MG63 (cell line): Measurements from ENCODE around the gene ETS2. TPM values are rescaled to one million over a fixed set of nuclear protein-coding genes. Genes with fewer than 3 reads are reported as not detected.

Experiments
- DNase-seq: peaks from one replicate; pipeline ENCODE4 v3.0.0-alpha.2; 2020
- H3K27me3 ChIP-seq: fragments of 250-450 bp; sonication (Bioruptor Pico); 2 replicates; pipeline ENCODE4 v1.5.1; 2020; ENCODE audit warnings: mild to moderate bottlenecking, moderate library complexity
- H3K36me3 ChIP-seq: fragments of 250-450 bp; sonication (Bioruptor Pico); 2 replicates; pipeline ENCODE4 v1.5.1; 2020; ENCODE audit warnings: mild to moderate bottlenecking, moderate library complexity
- H3K4me3 ChIP-seq: fragments of 250-450 bp; sonication (Bioruptor Pico); 2 replicates; pipeline ENCODE4 v1.5.1; 2020; ENCODE audit warnings: mild to moderate bottlenecking, moderate library complexity
- H3K9me3 ChIP-seq: fragments of 250-450 bp; sonication (Bioruptor Pico); 2 replicates; pipeline ENCODE4 v1.5.1; 2020; ENCODE audit warnings: mild to moderate bottlenecking, moderate library complexity
- total RNA-seq: library from RNA; depleted of rRNA; stranded (reverse); fragments of >200 nt; shearing (Covaris generic); gene quantifications from 2 replicates; pipeline ENCODE4 v1.2.3, GENCODE V29; 2014; ENCODE audit warnings: low replicate concordance; rRNA removed

The ETS2 gene
- 12.6 and 12.7 TPM in 2 replicates for total RNA-seq

- no peaks in the 10 kb centered on the region for H3K27me3 ChIP-seq
- DNase-seq: peak; percentile 94
- peaks cover 31% of the 10 kb centered on the region for H3K36me3 ChIP-seq
These were observed at the start of gene ETS2 for GRCh38 chr21:38805328-38806152. ETS2 (plus strand) TSS chr21:38805929; CDS start chr21:38810035, 4,106 bp downstream.

GRCh38 chr21:38756746-38757145 is 49.0 kb upstream of the ETS2 start:
- Histone ChIP-seq H3K36me3 (no peaks in the 10 kb centered on the region), H3K27me3 (no peaks in the 10 kb centered on the region), H3K9me3 (no peaks in the 10 kb centered on the region), H3K4me3 (no peak overlapping the region)
- DNase-seq: no peak

More at GRCh38 chr21:38805328-38806152, at the start of gene ETS2:
- no peaks in the 10 kb centered on the region for H3K9me3 ChIP-seq
- peak within 1 kb of the TSS; percentile 82 for H3K4me3 ChIP-seq

GRCh38 chr21:38758501-38759214 is 47.1 kb upstream of the ETS2 start:
- DNase-seq: no peak
- Histone ChIP-seq H3K4me3 (no peak overlapping the region), H3K27me3 (no peaks in the 10 kb centered on the region), H3K36me3 (no peaks in the 10 kb centered on the region), H3K9me3 (no peaks in the 10 kb centered on the region)

- no peak overlapping the region for H3K4me3 ChIP-seq
- DNase-seq: no peak
- H3K27me3 ChIP-seq: no peaks in the 10 kb centered on the region
- H3K36me3 ChIP-seq: no peaks in the 10 kb centered on the region
- no peaks in the 10 kb centered on the region for H3K9me3 ChIP-seq
These were observed 46.3 kb upstream of the ETS2 start for GRCh38 chr21:38759413-38759812.

GRCh38 chr21:38760017-38760761 is 45.5 kb upstream of the ETS2 start:
- Histone ChIP-seq H3K36me3 (no peaks in the 10 kb centered on the region), H3K27me3 (no peaks in the 10 kb centered on the region), H3K9me3 (no peaks in the 10 kb centered on the region), H3K4me3 (no peak overlapping the region)
- no peak for DNase-seq

- H3K4me3 ChIP-seq: no peak overlapping the region
These were observed 45.0 kb upstream of the ETS2 start for GRCh38 chr21:38760762-38761155.

GRCh38 chr21:38761531-38761930 is 44.2 kb upstream of the ETS2 start:
- DNase-seq: no peak

More at GRCh38 chr21:38760762-38761155, 45.0 kb upstream of the ETS2 start:
- no peak for DNase-seq
- Histone ChIP-seq H3K36me3 (no peaks in the 10 kb centered on the region), H3K27me3 (no peaks in the 10 kb centered on the region), H3K9me3 (peaks cover under 1% of the 10 kb centered on the region)

GRCh38 chr21:38765056-38765455 is 40.7 kb upstream of the ETS2 start:
- DNase-seq: no peak
- no peaks in the 10 kb centered on the region for H3K36me3 ChIP-seq

More at GRCh38 chr21:38761531-38761930, 44.2 kb upstream of the ETS2 start:
- Histone ChIP-seq H3K36me3 (no peaks in the 10 kb centered on the region), H3K9me3 (peaks cover 7% of the 10 kb centered on the region), H3K4me3 (no peak overlapping the region), H3K27me3 (no peaks in the 10 kb centered on the region)

GRCh38 chr21:38766987-38767722 is 38.6 kb upstream of the ETS2 start:
- DNase-seq: no peak
- no peaks in the 10 kb centered on the region for H3K27me3 ChIP-seq
- H3K4me3 ChIP-seq: no peak overlapping the region
- no peaks in the 10 kb centered on the region for H3K36me3 ChIP-seq
- H3K9me3 ChIP-seq: peaks cover 7% of the 10 kb centered on the region

More at GRCh38 chr21:38765056-38765455, 40.7 kb upstream of the ETS2 start:
- H3K9me3 ChIP-seq: peaks cover 7% of the 10 kb centered on the region
- H3K27me3 ChIP-seq: no peaks in the 10 kb centered on the region
- no peak overlapping the region for H3K4me3 ChIP-seq

- no peaks in the 10 kb centered on the region for H3K36me3 ChIP-seq
- peaks cover 7% of the 10 kb centered on the region for H3K9me3 ChIP-seq
- H3K4me3 ChIP-seq: no peak overlapping the region
- no peaks in the 10 kb centered on the region for H3K27me3 ChIP-seq
- DNase-seq: peak; percentile 45
These were observed 37.2 kb upstream of the ETS2 start for GRCh38 chr21:38768471-38769063.

- Histone ChIP-seq H3K36me3 (no peaks in the 10 kb centered on the region), H3K4me3 (no peak overlapping the region)
These were observed 36.4 kb upstream of the ETS2 start for GRCh38 chr21:38769191-38769780.

GRCh38 chr21:38770660-38771059 is 35.1 kb upstream of the ETS2 start:
- H3K36me3 ChIP-seq: no peaks in the 10 kb centered on the region
- H3K4me3 ChIP-seq: no peak overlapping the region

More at GRCh38 chr21:38769191-38769780, 36.4 kb upstream of the ETS2 start:
- Histone ChIP-seq H3K27me3 (no peaks in the 10 kb centered on the region), H3K9me3 (peaks cover 7% of the 10 kb centered on the region)
- DNase-seq: peak; percentile 41

GRCh38 chr21:38771536-38771935 is 34.2 kb upstream of the ETS2 start:
- H3K9me3 ChIP-seq: no peaks in the 10 kb centered on the region
- no peak for DNase-seq
- H3K4me3 ChIP-seq: no peak overlapping the region
- no peaks in the 10 kb centered on the region for H3K27me3 ChIP-seq
- no peaks in the 10 kb centered on the region for H3K36me3 ChIP-seq

More at GRCh38 chr21:38770660-38771059, 35.1 kb upstream of the ETS2 start:
- Histone ChIP-seq H3K9me3 (peaks cover 7% of the 10 kb centered on the region), H3K27me3 (no peaks in the 10 kb centered on the region)
- DNase-seq: no peak

GRCh38 chr21:38772646-38773045 is 33.1 kb upstream of the ETS2 start:
- Histone ChIP-seq H3K27me3 (no peaks in the 10 kb centered on the region), H3K9me3 (no peaks in the 10 kb centered on the region), H3K36me3 (no peaks in the 10 kb centered on the region), H3K4me3 (no peak overlapping the region)
- no peak for DNase-seq
